Spleen (tissue), 11 donors: ENCODE data around the gene MAGI2. TPM values are rescaled to one million over a fixed set of nuclear protein-coding genes. Genes with fewer than 3 reads are reported as not detected.

Experiments
- DNase-seq: peaks from one replicate; pipeline ENCODE4 v3.0.0-alpha.2; 2020
- H3K27ac ChIP-seq, 8 donors: fragments of 200-600 bp; sonication (generic) in 7 of 8; 1 replicate in 4 of 8; 2 replicates in 4 of 8; pipeline versions ENCODE4 v1.5.0 to v1.8.0; 2016 to 2021; ENCODE audit warnings: inconsistent platforms in 4 of 8, mild to moderate bottlenecking in 4 of 8, moderate library complexity in 1 of 8
- H3K27me3 ChIP-seq, 7 donors: fragments of 200-600 bp; sonication (generic) in 6 of 7; replicated peaks in 1 of 7; 1 replicate in 4 of 7; 2 replicates in 3 of 7; pipeline versions ENCODE4 v1.5.0 to v1.8.0; 2016 to 2021; ENCODE audit warnings: inconsistent platforms in 3 of 7, mild to moderate bottlenecking in 1 of 7
- H3K36me3 ChIP-seq, 6 donors: fragments of 200-600 bp; sonication (generic) in 5 of 6; 1 replicate in 4 of 6; 2 replicates in 2 of 6; pipeline versions ENCODE4 v1.5.0 to v1.8.0; 2016 to 2021; ENCODE audit warnings: inconsistent platforms in 2 of 6
- H3K4me1 ChIP-seq, 6 donors: fragments of 200-600 bp; sonication (generic) in 5 of 6; 1 replicate in 3 of 6; 2 replicates in 3 of 6; pipeline versions ENCODE4 v1.5.0 to v1.8.0; 2016 to 2021; ENCODE audit warnings: inconsistent platforms in 3 of 6
- H3K4me3 ChIP-seq, 8 donors: fragments of 200-600 bp; sonication (generic) in 7 of 8; 1 replicate in 4 of 8; 2 replicates in 4 of 8; pipeline versions ENCODE4 v1.5.0 to v1.8.0; 2016 to 2021; ENCODE audit warnings: inconsistent platforms in 4 of 8, mild to moderate bottlenecking in 4 of 8, moderate library complexity in 2 of 8
- H3K9me3 ChIP-seq, 8 donors: fragments of 200-600 bp; sonication (generic) in 7 of 8; 1 replicate in 4 of 8; 2 replicates in 4 of 8; pipeline versions ENCODE4 v1.5.0 to v1.8.0; 2016 to 2021; ENCODE audit warnings: inconsistent platforms in 4 of 8
- CTCF ChIP-seq, 11 experiments: fragments of 200-600 bp in 7 of 11; fragments of 450-650 bp in 4 of 11; sonication (generic) in 4 of 11; IDR thresholded peaks in 8 of 11; conservative IDR thresholded peaks in 3 of 11; 1 replicate in 7 of 11; 2 replicates in 4 of 11; pipeline versions ENCODE4 v1.4.0 to v1.8.0; 2016 to 2021; ENCODE audit warnings: antibody characterized with exemption in 11 of 11, inconsistent platforms in 4 of 11, mild to moderate bottlenecking in 1 of 11
- POLR2A ChIP-seq, 3 donors: fragments of 450-650 bp; IDR thresholded peaks; one replicate each; pipeline ENCODE4 v1.5.1; 2017; ENCODE audit warnings: antibody characterized with exemption in 3 of 3, mild to moderate bottlenecking in 1 of 3
- POLR2AphosphoS5 ChIP-seq, 3 donors: sonication (generic); formaldehyde crosslinking; IDR thresholded peaks; one replicate each; pipeline ENCODE4 v1.5.1; 2017; ENCODE audit warnings: antibody characterized with exemption in 3 of 3
- WGBS, 5 donors: extraction: QIAGEN DNeasy Blood & Tissue Kit in 3 of 5; methylation state at CpG; one replicate each; pipeline versions ENCODE4 v1.1.5 to v1.1.7; 2013 to 2018; 5-methylcytosine and 5-hydroxymethylcytosine counted together
- intact Hi-C: fragments of 100-400 bp; cut with DNase I; formaldehyde crosslinking; loops from one replicate; pipeline ENCODE4 v1.15.0; 2023; ENCODE audit warnings: low total_unique reads
- polyA plus RNA-seq, 3 donors: library from polyadenylated mRNA; stranded (reverse); fragments of 200-250 nt; gene quantifications; one replicate each; pipeline ENCODE4 v1.2.1, GENCODE V29; 2013
- total RNA-seq, 7 donors: library from RNA; depleted of rRNA in 3 of 7; stranded (reverse); fragments of >200 nt in 3 of 7; fragmentation: NEBNext Ultra II Directional in 4 of 7; extraction: Animal tissue kit (Norgen Biotek cat#: 25700) in 4 of 7; gene quantifications; one replicate each; pipeline versions ENCODE4 v1.1.0 to v1.2.1, GENCODE V29; 2016 to 2021
- donor health status: healthy with polysubstance abuse.
- donor health status: DM: no; HTN: no; CAD: no; lungs with moderate emphysema.
- donor health status: DM: no; HTN: no; CAD: no.
- donor health status: Bipolar disorder and iron deficiency.
- donor health status: healthy.
- donor health status: DM: no; HTN: no; CAD: no.
- donor health status: DM: yes; HTN: yes; CAD: no.

The MAGI2 gene
- total and polyA plus RNA-seq, 10 donors = 0.74 to 18.1 (median 11.1) TPM

GRCh38 chr7:79096361-79096805 is 357.1 kb downstream of the MAGI2 start:
- no peak overlapping the region for H3K4me3 ChIP-seq
- 25 to 50% (median 41%) methylated on average over 1 of the region's 1 CpG for whole genome bisulfite sequencing, 5 donors
- H3K36me3 ChIP-seq = no peaks in the 10 kb centered on the region
- TF ChIP-seq POLR2AphosphoS5 (IDR thresholded peaks at IDR 0.05) (no peak), CTCF (IDR thresholded peaks at IDR 0.05 in 8 of 11, conservative IDR thresholded peaks at IDR 0.05 in 3 of 11) (no peak), POLR2A (IDR thresholded peaks at IDR 0.05) (no peak)
- DNase-seq = no peak
- no peak overlapping the region for H3K27ac ChIP-seq
- H3K9me3 ChIP-seq = peaks cover 0 to 7% (median 0%) of the 10 kb centered on the region in 8 donors
- H3K4me1 ChIP-seq = no peaks in the 10 kb centered on the region
- intact Hi-C loops = no loop called here
- H3K27me3 ChIP-seq = no peaks in the 10 kb centered on the region

- no peaks in the 10 kb centered on the region for H3K4me1 ChIP-seq
- intact Hi-C loops = no loop called here
- no peaks in the 10 kb centered on the region for H3K27me3 ChIP-seq
- no peak for TF ChIP-seq CTCF (IDR thresholded peaks at IDR 0.05 in 8 of 11, conservative IDR thresholded peaks at IDR 0.05 in 3 of 11)
- H3K36me3 ChIP-seq = no peaks in the 10 kb centered on the region
- H3K27ac ChIP-seq = no peak overlapping the region
- H3K4me3 ChIP-seq = no peak overlapping the region
- H3K9me3 ChIP-seq = peaks cover 0 to 18% (median 7%) of the 10 kb centered on the region in 8 donors
- no peak for DNase-seq
Measured at GRCh38 chr7:79093421-79093820, 360.0 kb downstream of the MAGI2 start.

- no peaks in the 10 kb centered on the region for H3K36me3 ChIP-seq
- no peak for DNase-seq
- intact Hi-C loops = no loop called here
- no peak overlapping the region for H3K4me3 ChIP-seq
- no peak for TF ChIP-seq CTCF (IDR thresholded peaks at IDR 0.05 in 8 of 11, conservative IDR thresholded peaks at IDR 0.05 in 3 of 11)
- TF ChIP-seq POLR2AphosphoS5 (IDR thresholded peaks at IDR 0.05) = no peak
- TF ChIP-seq POLR2A (IDR thresholded peaks at IDR 0.05) = no peak
- no peaks in the 10 kb centered on the region for H3K27me3 ChIP-seq
- H3K27ac ChIP-seq = no peak overlapping the region
- no peaks in the 10 kb centered on the region for H3K4me1 ChIP-seq
- H3K9me3 ChIP-seq = peaks cover 0 to 30% (median 16%) of the 10 kb centered on the region in 8 donors
- 61 to 84% (median 68%) methylated on average over 2 of the region's 2 CpGs for WGBS, 5 donors
Measured at GRCh38 chr7:79091661-79092060, 361.8 kb downstream of the MAGI2 start.

- TF ChIP-seq CTCF (IDR thresholded peaks at IDR 0.05 in 8 of 11, conservative IDR thresholded peaks at IDR 0.05 in 3 of 11) = no peak
- no peak for TF ChIP-seq POLR2A (IDR thresholded peaks at IDR 0.05)
- no peak for TF ChIP-seq POLR2AphosphoS5 (IDR thresholded peaks at IDR 0.05)
- Histone ChIP-seq H3K27ac (no peak overlapping the region), H3K4me3 (no peak overlapping the region), H3K36me3 (no peaks in the 10 kb centered on the region), H3K9me3 (peaks cover 0 to 31% (median 16%) of the 10 kb centered on the region in 8 donors), H3K4me1 (no peaks in the 10 kb centered on the region), H3K27me3 (no peaks in the 10 kb centered on the region)
- WGBS, 5 donors = 69 to 87% (median 72%) methylated on average over 4 of the region's 4 CpGs
- DNase-seq = no peak
- intact Hi-C loops = no loop called here
Measured at GRCh38 chr7:79091011-79091410, 362.5 kb downstream of the MAGI2 start.
